DMS79 treated with DMSO at 0.1 percent for 48 hours (cell line): ENCODE results near the gene KRT12.

Experiments used
- DNase-seq: peaks from one replicate; lab custom pipeline; 2025; lab: John Stamatoyannopoulos, UW

The KRT12 gene

DNA sequence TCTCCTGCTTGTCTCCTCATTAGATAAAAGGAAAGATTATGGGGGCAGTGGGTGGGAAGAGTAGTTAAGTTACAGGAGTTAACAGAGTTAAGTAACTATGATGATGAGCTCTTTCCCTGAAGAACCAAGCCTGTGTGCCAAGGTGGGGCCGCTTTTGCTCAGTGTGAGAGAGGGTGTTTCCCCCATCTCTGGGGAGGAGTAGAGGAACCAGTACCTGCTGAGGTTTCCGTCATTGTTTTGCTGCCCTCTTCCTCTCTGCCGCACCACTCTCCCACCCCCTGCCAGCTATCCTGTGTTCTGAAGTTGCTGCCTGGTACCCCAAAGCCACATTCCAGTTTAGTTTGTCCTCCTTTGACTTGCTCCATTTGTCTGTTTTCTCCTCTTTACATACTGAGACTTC is 23.8 kb downstream of the KRT12 start:
- no peak for DNase-seq

DNA sequence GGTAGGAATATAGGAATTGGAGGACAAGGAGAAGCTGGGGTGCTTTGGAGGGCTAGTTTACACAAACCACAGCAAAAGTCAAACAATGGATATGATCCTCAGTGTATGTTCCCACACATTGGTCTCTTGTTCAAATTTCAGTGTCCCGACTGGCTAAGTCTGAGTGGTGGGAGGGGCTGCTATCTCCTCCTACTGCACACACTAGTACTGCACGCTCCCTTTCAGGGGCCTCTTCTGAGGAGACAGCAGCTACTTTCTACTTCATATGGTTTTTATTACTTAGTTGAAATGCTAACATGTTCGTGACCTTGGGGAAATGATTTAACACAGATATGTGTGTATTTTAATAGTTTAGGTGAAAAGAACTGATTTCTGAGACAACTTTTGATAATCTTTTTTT is 25.8 kb downstream of the KRT12 start:
- no peak for DNase-seq

- no peak for DNase-seq
These were observed 27.8 kb downstream of the KRT12 start for GRCh38 chr17:40839194-40839593.

GRCh38 chr17:40836020-40836419 is 31.0 kb downstream of the KRT12 start:
- no peak for DNase-seq

- no peak for DNase-seq
These were observed 33.1 kb downstream of the KRT12 start for GRCh38 chr17:40833882-40834281.

DNA sequence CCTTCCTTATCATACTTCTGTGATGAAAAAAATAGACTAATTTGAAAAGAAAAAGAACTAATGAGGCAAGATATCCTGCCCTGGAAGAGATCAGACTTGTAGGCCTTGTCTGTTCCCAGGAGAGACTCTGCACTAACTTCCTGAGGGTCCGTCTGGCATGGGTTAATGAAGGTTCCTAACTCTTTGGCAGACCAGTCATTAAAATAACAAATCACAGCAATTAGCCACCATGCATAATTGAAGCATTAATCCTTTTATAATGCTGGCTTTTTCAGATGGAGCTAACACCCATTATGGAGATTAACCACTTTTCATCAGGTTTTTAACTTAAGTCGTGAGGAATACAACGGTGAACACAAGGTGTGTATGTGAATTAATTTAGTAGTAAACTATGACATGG is 34.2 kb downstream of the KRT12 start:
- no peak for DNase-seq

- DNase-seq, result no peak
These were observed 36.8 kb downstream of the KRT12 start for GRCh38 chr17:40830085-40830776.

DNA sequence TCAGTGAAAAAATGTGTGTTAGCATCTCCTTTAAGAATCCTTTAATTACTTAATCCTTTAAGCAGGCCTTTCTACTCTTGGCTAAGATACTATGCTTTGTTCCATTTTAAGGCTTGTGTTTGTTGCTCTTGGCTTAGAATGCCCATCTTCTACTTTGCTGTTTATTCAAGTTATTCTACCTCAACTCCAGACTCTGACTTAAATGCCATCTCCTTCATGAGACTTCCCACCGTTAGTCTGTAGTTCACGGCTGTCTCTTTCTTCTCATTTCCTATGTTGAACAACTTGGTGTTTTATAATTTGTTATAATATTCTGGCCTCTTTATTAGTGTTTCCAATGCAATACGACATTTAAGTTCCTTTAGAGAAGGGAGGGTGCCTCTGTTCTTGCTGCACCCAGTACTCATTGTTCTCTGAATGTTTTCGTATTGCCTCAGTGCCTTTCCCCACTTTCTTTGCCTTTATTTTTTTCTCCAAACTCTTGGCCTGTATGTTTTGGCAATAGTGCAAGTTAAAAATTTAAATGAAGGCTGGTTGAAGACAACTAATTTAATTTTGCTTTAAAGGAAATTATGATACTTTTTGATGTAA is 38.5 kb downstream of the KRT12 start:
- no peak for DNase-seq

DNA sequence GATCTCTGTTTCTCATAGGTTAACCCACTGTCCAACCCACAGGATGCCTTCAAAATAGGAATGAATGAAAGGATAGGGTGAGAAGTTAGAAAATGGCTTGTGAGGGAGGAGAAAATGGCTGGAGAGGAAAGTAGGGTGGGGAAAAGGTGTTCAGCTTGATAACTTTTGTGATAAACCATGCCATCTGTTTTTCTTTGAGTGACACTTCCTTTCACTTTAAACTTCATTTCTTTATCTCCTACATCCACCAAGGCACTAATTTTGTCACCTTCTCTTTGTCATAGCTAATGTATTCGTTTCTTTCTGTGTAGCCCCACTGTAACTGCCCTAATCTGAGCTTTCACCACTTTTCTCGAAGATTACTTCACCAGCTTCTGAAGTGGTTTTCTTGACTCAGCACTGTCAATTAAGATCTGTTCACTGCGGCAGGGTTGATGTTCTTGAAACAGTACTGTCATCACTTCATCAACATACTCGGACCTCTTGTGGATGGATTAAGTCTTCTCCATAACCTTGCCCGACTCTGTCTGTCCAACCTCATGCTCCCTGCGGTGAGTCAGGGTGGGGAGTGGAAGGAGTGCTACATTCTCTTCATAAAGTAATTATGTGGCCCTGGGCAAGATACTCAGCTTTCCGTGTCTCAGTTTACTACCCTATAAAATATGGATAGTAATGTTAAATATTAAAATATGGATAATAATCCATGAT is 39.1 kb downstream of the KRT12 start:
- DNase-seq, result no peak

DNA sequence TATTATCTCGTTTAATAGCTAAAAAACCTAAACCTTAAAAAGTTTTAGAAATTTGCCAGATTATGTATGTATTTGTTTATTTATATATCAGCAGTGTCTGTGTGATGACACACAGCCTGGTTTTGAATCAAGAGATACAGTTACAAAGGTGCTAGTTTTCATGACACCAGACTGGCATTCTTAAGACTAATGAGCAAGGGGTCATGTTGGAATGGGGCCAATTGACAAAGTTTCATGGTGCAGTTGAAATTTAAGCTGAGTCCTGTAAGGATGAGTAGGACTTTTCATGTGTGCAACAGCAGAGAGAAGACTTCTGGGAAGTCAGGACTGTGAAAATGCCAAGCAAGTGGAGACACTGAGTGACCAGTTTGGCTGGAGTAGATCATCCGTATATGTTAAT is 41.4 kb downstream of the KRT12 start:
- DNase-seq, result no peak

DNA sequence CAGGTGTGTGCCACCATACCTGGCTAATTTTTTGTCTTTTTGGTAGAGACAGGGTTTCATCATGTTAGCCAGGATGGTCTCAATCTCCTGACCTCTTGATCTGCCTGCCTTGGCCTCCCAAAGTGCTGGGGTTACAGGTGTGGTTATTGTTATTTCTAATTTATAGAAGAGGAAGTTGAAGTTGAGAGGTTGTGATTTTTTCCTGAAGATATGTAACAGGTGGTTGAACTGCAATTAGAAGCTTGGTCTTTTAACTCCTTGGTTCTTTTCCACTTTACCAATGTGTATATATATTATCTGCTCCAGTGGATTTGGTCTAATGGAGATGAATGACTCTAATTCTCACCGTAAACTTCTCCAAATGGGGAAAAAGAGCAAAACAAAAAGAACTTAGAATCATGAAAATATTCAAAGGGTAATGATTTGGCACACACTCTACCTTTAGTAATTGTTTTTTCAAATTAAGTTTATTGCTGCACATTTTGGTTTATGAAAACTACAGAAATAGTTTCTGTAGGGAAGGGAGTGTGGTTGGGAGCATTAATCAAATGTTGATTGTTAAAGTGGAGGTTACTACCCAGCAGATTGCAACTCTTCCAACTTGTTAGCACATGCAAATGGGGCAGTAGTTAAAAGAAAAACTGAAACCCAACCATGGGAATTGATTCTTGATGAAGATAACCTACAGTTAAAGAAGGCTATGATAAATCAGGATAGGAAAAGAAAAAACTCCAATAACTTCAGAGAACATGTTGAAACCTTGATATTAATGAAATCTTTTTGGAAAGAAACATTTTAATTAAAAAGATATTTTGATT is 42.8 kb downstream of the KRT12 start:
- DNase-seq, result no peak

DNA sequence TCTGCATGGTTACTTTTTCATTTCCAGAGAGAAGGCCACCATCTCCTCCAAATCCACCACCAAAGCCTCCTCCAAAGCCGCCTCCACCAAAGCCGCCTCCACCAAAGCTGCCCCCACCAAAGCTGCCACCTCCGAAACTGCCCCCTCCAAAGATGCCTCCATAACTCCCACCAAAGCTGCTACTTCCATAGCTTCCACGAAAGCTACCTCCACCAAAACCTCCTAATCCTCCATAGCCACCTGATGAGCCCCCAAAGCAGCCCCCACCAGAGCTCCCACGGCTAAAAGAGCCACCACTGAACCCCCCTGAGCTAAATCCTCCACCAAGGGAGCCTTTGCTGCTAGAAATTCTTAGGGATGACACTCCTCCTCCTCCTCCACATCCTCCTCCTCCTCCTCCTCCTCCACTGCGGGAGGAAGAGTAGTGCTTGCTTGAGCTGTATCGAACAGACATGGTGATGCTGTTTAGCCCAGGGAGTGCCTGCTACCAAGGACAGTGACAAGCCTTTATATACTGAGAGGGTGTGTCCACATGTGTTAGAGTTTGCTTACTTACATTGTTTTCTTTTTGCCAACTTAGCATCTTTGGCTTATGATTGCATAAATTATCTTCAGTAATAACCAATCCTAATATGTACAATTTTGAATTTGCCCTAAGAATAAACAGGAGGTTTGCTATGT is 44.8 kb downstream of the KRT12 start, which contains the start of gene KRT10:
Gene KRT10, minus strand, starts transcription at position 483 of the 681 bp plus-strand sequence. Its CDS starts 29 bp downstream, at position 454.
- no peak for DNase-seq

- DNase-seq, result no peak
These were observed 45.5 kb downstream of the KRT12 start for GRCh38 chr17:40821536-40821935.

- DNase-seq, result no peak
These were observed 46.7 kb downstream of the KRT12 start for GRCh38 chr17:40820228-40820838.

GRCh38 chr17:40819528-40820125 is 47.4 kb downstream of the KRT12 start:
- DNase-seq, result peak; percentile 17

DNA sequence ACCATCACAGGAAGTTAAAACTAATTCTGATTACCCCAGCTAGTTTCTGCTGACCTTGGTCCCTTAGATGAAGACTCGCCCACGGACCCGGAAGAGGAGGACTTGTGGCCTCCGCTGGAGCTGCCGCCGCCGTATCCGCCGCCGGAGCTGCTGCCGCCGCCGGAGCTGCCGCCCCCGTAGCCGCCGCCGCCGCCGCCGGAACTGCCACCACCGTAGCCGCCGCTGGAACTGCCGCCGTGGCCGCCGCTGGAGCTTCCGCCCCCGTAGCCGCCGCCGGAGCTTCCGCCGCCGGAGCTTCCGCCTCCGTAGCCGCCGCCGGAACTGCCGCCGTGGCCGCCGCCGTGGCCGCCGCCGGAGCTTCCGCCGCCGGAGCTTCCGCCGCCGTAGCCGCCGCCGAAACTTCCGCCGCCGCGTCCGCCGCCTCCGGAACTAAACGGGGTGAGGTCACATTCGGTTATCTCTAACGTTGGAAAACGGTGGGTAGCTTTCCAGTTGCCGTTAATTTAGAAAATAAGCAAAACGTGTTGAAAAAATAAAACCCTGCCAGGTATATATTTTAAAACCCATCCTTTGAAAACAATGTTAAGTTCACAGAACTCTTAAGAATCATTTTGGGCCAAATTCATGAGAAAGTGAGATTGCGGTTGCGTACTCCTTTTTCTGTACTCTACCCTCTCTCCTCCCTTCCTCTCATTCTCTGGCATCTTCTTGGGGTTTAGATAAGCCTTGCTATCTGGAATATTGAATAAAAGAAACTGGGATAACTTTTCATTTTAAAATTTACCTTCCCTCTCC is 48.1 kb downstream of the KRT12 start:
- peak; percentile 64 for DNase-seq

DNA sequence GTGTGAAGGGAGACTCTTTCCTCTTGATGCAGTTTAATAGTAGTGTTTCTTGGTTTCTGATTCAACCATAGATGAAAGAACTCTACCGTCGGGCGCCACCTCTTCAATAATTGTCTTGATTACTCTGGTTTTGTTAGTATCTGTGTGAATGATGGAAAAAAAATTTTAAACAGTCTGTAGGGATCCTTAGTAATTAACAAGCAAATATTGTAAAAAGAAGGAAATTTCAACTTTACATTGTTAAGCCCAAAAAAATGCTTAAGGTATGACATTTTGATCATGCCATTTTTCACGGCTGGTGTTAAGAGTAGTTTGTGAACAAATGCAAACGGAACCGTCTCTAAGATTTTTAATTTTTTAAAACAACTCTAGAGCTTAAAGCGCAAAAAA is 48.7 kb downstream of the KRT12 start:
- no peak for DNase-seq

GRCh38 chr17:40817103-40817682 is 49.8 kb downstream of the KRT12 start:
- DNase-seq, result no peak

GRCh38 chr17:40816569-40816968 is 50.5 kb downstream of the KRT12 start:
- DNase-seq, result no peak

- DNase-seq, result no peak
These were observed 51.6 kb downstream of the KRT12 start for GRCh38 chr17:40815381-40815780.
